ENCODE data around the gene GPATCH1.
"Not testable (repeated sequence)": the region's sequence is repeated elsewhere in the genome, so short reads cannot be mapped to it uniquely, and the experiment has no call there.

The GPATCH1 gene

DNA sequence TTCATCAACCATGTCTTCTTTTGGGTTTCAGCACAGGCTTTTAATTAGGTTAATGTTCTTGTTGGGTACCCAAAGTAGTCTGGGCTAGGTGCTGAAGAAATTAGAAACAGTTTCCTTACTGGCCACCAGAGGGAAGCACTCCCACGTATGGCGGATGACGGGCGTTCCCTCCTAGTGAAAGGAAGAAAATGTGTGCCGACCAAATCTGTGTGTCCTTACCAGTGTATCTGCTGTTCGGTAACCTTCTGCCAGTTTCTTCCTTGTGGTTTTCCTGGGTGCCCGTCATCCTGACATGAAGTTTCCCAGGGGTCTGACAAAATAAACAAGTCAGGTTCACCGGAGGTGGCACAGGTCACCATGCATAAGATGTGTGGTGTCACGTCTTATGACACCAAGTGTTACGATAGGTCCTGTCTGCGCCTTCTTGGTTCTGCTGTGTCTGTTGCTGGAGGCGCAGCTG, 45.0 kb downstream of the GPATCH1 start:
- in situ Hi-C loops (cut with HindIII; ENCODE audit: low sequenced_read_pairs): no loop called here
- peak; percentile 34 for DNase-seq (ENCODE audit: low read depth)
- TF ChIP-seq, protein P1, sequence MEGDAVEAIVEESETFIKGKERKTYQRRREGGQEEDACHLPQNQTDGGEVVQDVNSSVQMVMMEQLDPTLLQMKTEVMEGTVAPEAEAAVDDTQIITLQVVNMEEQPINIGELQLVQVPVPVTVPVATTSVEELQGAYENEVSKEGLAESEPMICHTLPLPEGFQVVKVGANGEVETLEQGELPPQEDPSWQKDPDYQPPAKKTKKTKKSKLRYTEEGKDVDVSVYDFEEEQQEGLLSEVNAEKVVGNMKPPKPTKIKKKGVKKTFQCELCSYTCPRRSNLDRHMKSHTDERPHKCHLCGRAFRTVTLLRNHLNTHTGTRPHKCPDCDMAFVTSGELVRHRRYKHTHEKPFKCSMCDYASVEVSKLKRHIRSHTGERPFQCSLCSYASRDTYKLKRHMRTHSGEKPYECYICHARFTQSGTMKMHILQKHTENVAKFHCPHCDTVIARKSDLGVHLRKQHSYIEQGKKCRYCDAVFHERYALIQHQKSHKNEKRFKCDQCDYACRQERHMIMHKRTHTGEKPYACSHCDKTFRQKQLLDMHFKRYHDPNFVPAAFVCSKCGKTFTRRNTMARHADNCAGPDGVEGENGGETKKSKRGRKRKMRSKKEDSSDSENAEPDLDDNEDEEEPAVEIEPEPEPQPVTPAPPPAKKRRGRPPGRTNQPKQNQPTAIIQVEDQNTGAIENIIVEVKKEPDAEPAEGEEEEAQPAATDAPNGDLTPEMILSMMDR (IDR thresholded peaks at IDR 0.05; ENCODE audit: low read depth, low read length, missing control alignments): peak; percentile 84
- no peak overlapping the region for H3K4me3 ChIP-seq (ENCODE audit: low read depth, low read length)

DNA sequence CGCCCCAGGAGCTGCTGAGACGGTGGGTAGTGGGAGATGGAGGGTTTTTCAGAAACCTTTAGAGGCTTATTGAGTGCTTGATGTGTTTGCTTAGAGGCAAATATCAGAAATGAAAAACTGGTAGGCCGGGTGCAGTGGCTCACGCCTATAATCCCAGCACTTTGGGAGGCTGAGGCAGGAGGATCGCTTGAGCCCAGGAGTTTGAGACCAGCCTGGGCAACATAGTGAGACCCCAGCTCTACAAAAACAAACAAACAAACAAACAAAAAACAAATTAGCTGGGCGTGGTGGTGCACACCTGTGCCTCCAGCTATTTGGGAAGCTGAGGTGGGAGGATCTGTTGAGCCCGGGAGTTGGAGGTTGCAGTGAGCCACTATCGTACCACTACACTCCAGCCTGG, 45.7 kb downstream of the GPATCH1 start:
- DNase-seq (ENCODE audit: low read depth); in situ Hi-C loops (cut with HindIII; ENCODE audit: low sequenced_read_pairs); H3K4me3 ChIP-seq (ENCODE audit: low read depth, low read length): not testable (repeated sequence)

DNA sequence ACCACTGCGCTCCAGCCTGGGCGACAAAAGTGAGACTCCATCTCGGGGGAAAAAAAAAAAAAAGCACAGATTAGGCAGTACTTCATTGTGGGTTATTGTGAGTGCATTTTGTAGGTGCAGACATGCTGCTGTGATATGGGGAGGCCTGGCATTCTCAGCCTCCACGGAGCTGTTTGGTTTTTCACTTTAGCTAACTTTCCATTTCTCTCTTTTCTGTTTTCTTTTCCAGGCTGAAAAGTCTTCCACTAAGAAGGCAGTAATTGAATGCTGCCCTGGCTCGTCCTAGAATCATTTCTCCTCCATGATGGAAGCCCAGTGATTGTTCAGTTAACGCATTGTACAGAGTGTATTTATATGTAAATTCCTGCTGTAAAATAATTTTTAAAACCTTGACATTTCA, 48.9 kb downstream of the GPATCH1 start:
- H3K4me3 ChIP-seq (ENCODE audit: low read depth, low read length): no peak overlapping the region
- in situ Hi-C loops (cut with HindIII; ENCODE audit: low sequenced_read_pairs): no loop called here
- TF ChIP-seq, protein P1 (IDR thresholded peaks at IDR 0.05; ENCODE audit: low read depth, low read length, missing control alignments): no peak
- no peak for DNase-seq (ENCODE audit: low read depth)

DNA sequence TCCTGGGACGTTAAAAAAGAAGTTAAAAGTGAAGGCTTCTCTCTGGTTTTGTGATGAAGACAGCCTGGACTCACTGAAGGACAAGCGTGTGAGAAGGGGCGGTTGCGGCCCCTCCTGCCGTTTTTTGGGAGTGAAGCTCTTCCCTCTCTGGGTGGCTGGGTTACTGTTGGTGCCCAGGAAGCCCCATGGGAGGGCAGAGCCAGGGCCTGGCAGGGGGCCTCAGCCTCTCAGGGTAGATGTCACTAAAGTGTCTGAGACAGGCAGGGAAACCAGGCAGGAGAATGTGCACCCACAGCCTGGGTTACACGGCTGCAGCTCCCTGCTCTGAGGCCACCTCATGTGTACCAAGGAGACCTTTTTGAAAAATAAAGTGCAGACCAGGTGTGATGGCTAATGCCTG, 49.5 kb downstream of the GPATCH1 start:
- TF ChIP-seq, protein P1 (IDR thresholded peaks at IDR 0.05; ENCODE audit: low read depth, low read length, missing control alignments): no peak
- no peak overlapping the region for H3K4me3 ChIP-seq (ENCODE audit: low read depth, low read length)
- no peak for DNase-seq (ENCODE audit: low read depth)
- in situ Hi-C loops (cut with HindIII; ENCODE audit: low sequenced_read_pairs): no loop called here

DNA sequence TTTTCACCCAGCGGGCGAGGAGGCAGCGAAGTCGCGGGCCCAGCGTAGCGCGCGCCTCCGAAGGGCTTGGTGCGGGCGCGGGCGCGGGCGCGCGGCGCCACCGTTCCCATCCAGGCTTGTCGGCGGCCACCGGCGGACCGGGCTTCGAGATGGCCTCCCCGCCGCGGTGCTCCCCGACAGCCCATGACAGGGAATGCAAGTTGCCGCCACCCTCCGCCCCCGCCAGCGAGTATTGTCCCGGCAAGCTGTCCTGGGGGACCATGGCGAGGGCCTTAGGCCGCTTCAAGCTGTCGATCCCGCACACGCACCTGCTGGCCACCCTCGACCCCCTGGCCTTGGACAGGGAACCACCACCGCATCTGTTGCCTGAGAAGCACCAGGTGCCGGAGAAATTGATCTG, 51.0 kb downstream of the GPATCH1 start, which contains the start of gene WDR88:
Gene WDR88, plus strand, starts transcription at position 94 of the 400 bp plus-strand sequence. Its CDS starts 56 bp downstream, at position 150.
- TF ChIP-seq, protein P1 (IDR thresholded peaks at IDR 0.05; ENCODE audit: low read depth, low read length, missing control alignments): no peak
- no peak for DNase-seq (ENCODE audit: low read depth)
- no peak within 1 kb of the TSS for H3K4me3 ChIP-seq (ENCODE audit: low read depth, low read length)
- in situ Hi-C loops (cut with HindIII; ENCODE audit: low sequenced_read_pairs): no loop called here

DNA sequence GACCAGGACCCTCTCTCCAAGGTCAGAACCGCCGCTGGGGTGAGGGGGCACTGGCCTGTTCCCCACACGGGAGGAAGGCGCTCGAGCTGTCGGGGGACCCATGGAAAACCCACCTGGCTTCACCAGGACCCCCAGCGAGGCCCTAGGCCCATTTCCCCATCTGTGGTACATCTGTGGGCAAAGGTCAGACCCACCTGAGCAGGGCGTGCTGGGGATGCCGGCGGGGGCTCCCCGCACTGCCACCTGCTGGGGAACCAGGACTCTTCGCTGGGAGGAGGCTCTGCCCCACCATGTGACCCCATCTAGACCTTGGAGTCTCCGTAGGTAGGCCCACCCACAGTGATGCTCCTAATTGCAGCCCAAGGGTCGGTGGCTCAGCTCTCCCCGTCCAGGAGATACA, 51.4 kb downstream of the GPATCH1 start:
- in situ Hi-C loops (cut with HindIII; ENCODE audit: low sequenced_read_pairs): no loop called here
- no peak for DNase-seq (ENCODE audit: low read depth)
- TF ChIP-seq, protein P1 (IDR thresholded peaks at IDR 0.05; ENCODE audit: low read depth, low read length, missing control alignments): peak; percentile 24

DNA sequence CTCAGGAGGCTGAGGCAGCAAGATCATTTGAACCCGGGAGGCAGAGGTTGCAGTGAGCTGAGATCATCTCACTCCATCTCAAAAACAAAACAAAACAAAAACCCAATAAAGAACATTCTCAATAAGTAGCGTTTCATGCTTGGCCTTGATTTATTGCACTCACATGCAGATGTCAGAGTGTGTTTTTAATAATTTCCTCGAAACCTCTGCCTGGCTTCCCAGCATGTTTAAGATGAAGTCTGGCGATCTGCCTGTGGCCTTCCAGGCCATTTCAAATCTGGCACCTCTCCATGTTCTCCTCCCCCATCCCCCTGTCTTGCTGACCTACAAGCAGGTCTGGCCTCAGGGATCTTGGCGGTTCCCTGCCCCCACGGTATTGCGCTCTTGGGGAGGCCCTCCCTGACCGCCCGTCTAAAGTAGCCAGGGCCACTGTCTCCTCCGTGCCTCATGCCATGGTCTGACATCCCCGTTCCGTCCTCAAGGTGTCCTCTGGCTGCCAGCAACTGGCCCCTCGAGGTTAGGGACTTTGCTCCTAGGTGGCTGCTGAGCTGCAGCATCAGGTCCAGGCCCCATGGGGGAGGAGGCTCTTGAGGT, 52.6 kb downstream of the GPATCH1 start:
- TF ChIP-seq, protein P1 (IDR thresholded peaks at IDR 0.05; ENCODE audit: low read depth, low read length, missing control alignments): no peak
- in situ Hi-C loops (cut with HindIII; ENCODE audit: low sequenced_read_pairs): no loop called here
- DNase-seq (ENCODE audit: low read depth): no peak

More for the DNA sequence above, 51.4 kb downstream of the GPATCH1 start:
- H3K4me3 ChIP-seq (ENCODE audit: low read depth, low read length): no peak overlapping the region

More for the DNA sequence above, 52.6 kb downstream of the GPATCH1 start:
- H3K4me3 ChIP-seq (ENCODE audit: low read depth, low read length): no peak overlapping the region
